NK-92 (cell line): Measurements from ENCODE around the gene DLST.
"Not testable (repeated sequence)": the region's sequence is repeated elsewhere in the genome, so short reads cannot be mapped to it uniquely, and the experiment has no call there.

Experiments
- DNase-seq: peaks from one replicate; lab custom pipeline; 2025; ENCODE audit not compliant: unreplicated experiment; lab: John Stamatoyannopoulos, UW

The DLST gene

GRCh38 chr14:74917178-74917543 lies 35.4 kb downstream of the DLST start:
- no peak for DNase-seq

- DNase-seq, result no peak
Measured at GRCh38 chr14:74917646-74918081, 35.9 kb downstream of the DLST start.

DNA sequence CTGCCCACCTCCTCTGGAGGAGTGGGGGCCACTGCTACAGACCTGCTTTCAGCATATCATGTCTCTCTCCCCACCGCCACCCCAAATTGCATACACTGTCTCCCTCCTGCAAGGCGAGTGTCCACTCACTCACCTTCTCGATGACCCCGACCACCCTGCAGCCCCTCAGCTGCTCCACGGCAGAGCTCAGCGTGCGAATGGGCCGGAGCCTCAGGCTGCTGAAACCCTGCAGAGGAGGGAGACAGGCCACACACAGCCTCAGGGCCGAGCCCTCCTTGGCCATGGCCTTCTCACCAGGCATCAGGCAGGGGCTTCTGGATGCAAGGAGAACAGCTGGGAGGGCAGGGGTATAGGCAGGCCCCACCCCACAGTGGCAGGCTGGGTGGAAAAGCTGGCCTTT lies 36.7 kb downstream of the DLST start:
- no peak for DNase-seq

GRCh38 chr14:74919421-74920165 lies 37.9 kb downstream of the DLST start:
- no peak for DNase-seq

DNA sequence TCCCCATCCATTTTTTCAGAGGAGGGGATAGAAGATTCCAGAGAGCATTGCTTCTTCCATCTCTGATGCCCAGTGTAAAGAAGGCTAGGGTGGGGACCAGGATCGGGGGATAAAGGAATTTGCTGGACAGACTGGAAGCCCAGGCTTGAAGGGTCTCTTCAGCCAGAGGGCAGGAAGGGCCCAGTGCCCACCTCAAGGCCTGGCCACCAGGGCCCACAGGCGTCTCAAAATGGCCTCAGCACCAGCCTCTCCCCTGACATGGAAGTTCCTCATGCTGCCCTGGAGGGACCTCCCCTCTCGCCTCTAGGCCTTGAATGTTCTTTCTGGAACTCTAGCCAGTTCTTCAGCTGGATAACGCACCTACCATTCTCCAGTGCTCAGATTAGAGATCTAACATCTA lies 38.6 kb downstream of the DLST start:
- no peak for DNase-seq

GRCh38 chr14:74921053-74921620 lies 39.4 kb downstream of the DLST start:
- DNase-seq, result no peak

DNA sequence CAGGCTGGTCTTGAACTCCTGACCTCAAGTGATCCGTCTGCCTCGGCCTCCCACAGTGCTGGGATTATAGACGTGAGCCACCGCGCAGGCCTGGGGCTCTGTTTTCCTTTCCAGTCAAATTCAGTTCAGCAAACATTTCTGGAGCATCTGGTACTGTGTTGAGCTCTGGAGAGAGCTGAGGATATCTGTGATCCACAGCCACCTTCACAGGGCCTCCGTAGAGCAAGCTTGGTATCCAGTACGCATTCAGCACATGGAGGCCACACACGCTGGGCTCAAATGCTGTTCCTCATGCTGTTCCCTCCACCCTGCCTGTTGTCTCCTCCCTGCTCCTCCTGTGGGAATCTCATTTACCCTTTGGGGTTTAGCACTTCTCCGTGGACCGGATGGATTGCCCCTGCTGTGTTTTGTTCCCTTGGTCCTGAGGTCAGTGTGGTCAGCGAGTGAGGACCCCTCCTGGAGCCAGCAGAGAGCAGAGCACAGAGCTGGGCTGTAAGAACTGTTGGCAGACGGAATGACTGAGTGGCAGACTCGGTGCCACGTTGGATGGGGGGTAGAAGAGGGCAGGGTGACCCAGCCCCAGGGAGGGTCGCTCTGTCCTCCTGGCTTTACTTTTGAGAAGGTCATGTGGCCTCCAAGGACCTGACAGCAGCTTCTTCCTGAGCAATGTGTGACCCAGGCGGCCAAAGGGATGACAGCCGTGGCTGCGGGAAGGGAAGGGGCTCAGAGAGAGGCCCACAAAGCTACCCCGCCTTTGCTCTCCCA lies 40.5 kb downstream of the DLST start:
- DNase-seq, result no peak

DNA sequence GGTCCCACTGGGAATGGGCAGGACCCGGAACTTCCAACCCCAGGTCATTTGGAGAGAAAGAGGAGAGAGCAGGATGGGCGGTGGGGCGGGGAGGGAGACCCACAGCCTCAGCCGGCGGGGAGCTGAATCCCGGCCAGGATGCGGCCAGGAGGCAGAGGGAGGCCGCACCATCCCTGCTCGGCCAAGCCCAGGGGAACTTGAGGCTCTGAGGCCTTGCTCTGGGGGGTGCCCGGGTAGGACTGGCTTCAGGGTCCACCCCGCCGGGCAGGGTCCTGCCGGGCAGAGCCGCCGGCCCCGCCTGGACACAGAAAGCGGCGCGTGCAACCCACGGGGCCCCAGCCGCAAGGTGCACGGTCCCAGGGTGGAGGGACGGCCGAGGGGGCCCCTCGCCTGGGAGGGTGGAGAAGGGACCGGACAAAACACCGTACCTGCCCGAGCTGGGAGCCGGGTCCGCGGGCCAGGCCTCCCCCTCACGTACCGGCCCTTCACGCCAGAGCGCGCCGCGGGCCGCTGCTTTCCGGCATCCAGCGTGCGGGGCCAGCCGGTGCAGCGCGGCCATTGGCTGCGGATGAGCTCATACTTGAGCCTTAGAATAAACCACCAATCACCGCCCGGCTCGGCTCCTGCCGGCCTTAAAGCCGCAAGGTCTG lies 41.2 kb downstream of the DLST start, which contains the start of gene RPS6KL1:
TSS of gene RPS6KL1 (minus strand) at position 509 of the 650 bp plus-strand sequence. CDS start 1,719 bp downstream, outside the sequence.
- DNase-seq, result no peak

DNA sequence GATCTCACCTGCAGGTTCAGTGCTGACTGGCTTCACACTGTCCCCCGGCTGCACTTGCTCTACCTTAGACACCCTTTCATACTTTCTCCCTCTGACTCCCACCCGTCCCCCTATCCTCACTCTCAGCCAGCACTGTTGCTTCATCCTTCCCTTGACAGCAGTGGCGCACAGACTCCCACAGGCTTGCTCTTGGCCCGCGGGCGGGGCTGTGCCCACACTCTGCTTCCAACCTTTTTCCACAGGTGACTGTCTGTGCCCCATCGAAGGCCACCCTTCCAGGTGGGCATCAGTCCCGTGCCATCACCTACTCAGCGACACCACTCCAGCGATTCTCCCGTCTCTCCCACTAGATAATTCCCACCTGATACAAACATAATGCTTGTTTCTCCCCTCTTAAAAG lies 42.3 kb downstream of the DLST start:
- no peak for DNase-seq

DNA sequence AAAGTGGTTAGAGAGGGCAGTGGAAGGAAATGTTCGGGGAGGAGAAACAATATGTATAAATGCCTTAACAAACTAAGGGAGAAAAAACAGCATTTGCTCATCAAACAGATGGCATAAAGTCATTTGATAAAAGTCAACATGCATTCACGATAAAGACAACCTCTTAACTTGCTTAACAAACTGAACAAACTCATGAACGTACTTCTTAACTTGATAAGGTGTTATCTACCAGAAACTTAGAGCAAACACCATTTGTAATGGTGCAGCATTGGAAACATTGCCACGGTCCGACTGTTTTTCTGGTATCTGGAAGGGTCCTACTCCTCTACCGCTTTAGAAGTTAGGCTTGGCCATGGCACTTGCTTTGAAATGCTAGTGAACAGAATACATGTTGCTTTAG lies 45.5 kb downstream of the DLST start:
- DNase-seq, result no peak

- no peak for DNase-seq
Measured at GRCh38 chr14:74929242-74929641, 47.5 kb downstream of the DLST start.

DNA sequence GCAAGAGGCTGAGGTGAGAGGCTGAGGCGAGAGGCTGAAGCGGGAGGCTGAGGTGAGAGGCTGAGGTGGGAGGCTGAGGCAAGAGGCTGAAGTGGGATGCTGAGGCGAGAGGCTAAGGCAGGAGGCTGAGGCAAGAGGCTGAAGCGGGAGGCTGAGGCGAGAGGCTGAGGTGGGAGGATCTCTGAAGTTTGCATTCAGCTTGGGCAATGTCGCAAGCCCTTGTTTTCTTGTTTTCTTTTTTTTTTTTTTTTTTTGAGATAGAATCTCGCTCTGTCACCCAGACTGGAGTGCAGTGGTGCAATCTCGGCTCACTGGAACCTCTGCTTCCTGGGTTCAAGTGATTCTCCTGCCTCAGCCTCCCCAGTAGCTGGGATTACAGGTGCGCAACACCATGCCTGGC lies 50.0 kb downstream of the DLST start:
- not testable (repeated sequence) for DNase-seq

DNA sequence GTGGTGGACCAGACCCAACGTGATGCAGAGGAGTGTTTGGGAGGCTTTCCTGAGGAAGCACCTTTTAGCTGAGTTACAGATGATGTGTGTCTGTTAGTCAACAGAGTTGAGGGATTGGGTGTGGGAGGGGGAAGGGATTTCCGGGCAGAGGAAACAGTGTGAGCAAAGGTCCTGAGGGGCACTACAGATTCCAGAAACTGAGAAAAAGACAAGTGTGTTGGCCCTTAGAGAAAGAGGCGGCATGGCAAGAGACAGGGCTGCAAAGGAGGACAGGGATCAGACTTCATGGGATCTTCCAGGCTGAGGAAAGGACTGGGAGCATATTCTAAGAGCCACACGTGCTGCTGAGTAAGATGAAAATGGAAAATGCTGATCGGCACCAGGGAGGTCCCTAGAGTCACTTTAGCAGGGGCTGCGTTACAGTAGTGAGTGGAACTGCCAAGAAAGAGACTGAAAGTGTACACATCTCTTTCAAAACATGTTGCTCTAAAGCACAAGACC lies 50.7 kb downstream of the DLST start:
- no peak for DNase-seq

- not testable (repeated sequence) for DNase-seq
Measured at GRCh38 chr14:74932936-74933335, 51.2 kb downstream of the DLST start.

DNA sequence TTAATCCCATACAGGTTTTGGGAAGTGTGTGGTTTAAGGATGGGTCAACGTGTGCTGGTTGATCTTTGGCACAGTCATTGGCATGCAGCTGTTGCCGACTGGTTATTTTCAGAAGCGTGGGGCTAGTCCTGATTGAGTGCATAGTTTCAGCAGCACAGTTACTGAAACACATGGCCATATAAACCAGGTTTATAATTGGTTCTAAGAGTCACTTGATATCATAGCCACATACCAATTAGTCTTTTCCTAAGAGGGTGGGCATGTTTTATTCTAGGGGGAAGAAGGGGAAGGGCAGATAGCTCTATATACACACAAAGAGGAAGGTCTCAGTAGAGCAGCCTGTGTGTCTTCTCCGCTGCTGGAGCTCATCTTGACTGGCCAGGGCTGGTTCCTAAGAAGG lies 52.3 kb downstream of the DLST start:
- DNase-seq, result no peak

DNA sequence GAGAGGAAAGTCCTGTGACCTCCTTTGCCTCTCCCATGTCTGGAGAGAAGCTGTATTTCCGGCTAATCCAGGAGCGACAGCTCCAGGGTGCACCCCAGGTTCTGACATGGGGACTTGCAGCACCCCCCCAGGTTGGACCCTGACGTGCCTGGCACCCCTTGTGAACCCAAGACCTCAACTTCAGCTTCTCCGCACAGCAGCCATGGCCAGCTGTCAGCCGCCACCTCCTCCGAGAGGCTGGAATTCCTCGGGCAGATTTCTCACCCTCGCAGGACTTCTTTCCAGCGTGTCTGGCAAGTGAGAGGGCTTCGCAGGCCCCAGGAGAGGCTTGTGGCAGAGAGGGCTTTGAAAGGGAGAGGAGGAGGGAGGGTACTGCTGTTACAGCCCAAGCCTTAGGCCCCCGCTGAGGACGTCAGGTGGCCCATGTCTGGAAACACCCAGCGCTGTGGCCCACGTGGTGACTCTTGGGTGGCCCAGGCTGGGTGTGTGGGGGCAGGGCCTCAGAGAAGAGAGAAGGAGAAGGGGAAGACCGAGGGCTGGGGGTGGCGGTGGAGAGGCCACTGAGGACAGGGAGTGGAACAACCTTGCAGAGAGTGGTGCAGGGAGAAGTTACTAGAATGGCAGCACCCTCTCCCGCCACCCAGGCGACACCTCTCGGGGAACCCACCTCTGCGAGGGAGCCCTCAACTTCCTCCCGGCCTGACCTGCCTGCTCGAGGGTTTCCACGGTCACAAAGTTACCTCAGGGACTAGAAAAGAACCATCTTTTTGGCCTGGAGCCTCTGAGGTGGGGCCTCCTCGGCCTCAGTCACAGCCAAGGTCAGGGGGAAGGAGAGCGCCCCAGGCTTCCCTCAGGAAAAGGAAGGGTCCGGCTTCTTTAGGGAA lies 53.0 kb downstream of the DLST start:
- DNase-seq, result no peak

- no peak for DNase-seq
Measured at GRCh38 chr14:74935360-74935680, 53.6 kb downstream of the DLST start.

GRCh38 chr14:74936151-74936550 lies 54.4 kb downstream of the DLST start:
- no peak for DNase-seq

DNA sequence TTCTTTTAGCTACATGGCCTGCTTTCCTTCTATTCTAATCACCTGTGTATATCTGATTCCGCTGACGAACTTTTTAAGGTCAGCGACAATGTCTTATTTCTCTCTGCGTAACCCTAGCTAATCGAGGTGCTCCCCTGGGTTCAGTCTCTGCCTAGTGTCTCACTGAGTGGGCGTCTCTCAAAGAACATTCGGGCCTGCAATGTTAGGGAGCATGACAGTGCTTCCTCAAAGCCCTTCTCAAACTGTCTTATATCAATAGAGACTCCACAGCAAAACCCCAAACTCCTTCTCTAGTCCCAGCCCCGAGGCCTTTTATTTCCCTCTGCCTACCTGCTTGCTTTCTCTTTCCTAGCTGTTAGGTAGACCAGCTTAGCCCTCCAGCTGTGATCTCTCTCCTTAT lies 55.0 kb downstream of the DLST start:
- no peak for DNase-seq

GRCh38 chr14:74937171-74937570 lies 55.5 kb downstream of the DLST start:
- DNase-seq, result no peak
